H1 (cell line): Measurements from ENCODE around the gene APP.

ENCODE experiments used
- POLR2A ChIP-seq, 2 experiments: IDR thresholded peaks; 1 replicate in 1 of 2; 2 replicates in 1 of 2; pipeline ENCODE4 v1.6.1; 2011; ENCODE audit warnings: low read depth in 2 of 2, low read length in 2 of 2, mild to moderate bottlenecking in 2 of 2; ENCODE audit errors: control extremely low read depth in 1 of 2
- POLR2AphosphoS5 ChIP-seq: IDR thresholded peaks from 2 replicates; pipeline ENCODE4 v1.6.1; 2011; ENCODE audit warnings: low read depth, low read length
- SIN3A ChIP-seq, 2 experiments: IDR thresholded peaks in 1 of 2; conservative IDR thresholded peaks in 1 of 2; 2 replicates each; pipeline ENCODE4 v1.6.1; 2011 to 2012; ENCODE audit warnings: low read length in 2 of 2, improper control_type of control experiment in 1 of 2, low read depth in 1 of 2, mild to moderate bottlenecking in 1 of 2
- TF ChIP-seq, protein P1 (sequence below), 3 experiments: IDR thresholded peaks; 1 replicate in 2 of 3; 2 replicates in 1 of 3; pipeline versions ENCODE4 v1.5.1 to v1.6.1; 2011; ENCODE audit warnings: low read length in 3 of 3, mild to moderate bottlenecking in 3 of 3, inconsistent platforms in 2 of 3, low read depth in 1 of 3, moderate library complexity in 1 of 3; ENCODE audit not compliant: insufficient read depth in 1 of 3; ENCODE audit errors: control extremely low read depth in 1 of 3
- TF ChIP-seq, protein P2 (sequence below): IDR thresholded peaks from 2 replicates; pipeline ENCODE4 v1.6.1; 2012; ENCODE audit warnings: inconsistent platforms

DNA sequence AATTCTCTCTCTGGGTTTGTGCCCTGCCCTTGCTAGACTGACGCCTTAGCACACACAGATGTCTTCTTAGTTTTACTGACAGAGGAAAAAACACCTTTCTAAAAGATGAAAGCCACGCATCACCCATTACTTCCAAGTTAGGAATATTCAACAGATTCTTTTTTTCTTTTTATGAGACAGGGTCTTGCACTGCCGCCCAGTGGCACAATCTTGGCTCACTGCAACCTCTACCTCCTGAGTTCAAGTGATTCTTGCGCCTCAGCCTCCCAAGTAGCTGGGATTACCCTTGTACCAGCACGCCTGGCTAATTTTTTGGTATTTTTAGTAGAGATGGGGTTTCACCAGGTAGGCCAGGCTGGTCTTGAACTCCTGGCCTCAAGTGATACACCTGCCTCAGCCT, 169.2 kb downstream of the APP start:
- TF ChIP-seq, protein P1, sequence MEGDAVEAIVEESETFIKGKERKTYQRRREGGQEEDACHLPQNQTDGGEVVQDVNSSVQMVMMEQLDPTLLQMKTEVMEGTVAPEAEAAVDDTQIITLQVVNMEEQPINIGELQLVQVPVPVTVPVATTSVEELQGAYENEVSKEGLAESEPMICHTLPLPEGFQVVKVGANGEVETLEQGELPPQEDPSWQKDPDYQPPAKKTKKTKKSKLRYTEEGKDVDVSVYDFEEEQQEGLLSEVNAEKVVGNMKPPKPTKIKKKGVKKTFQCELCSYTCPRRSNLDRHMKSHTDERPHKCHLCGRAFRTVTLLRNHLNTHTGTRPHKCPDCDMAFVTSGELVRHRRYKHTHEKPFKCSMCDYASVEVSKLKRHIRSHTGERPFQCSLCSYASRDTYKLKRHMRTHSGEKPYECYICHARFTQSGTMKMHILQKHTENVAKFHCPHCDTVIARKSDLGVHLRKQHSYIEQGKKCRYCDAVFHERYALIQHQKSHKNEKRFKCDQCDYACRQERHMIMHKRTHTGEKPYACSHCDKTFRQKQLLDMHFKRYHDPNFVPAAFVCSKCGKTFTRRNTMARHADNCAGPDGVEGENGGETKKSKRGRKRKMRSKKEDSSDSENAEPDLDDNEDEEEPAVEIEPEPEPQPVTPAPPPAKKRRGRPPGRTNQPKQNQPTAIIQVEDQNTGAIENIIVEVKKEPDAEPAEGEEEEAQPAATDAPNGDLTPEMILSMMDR (IDR thresholded peaks at IDR 0.05; ENCODE audit: control extremely low read depth in 1 of 3, insufficient read depth in 1 of 3, low read depth in 1 of 3, low read length in 3 of 3) = no peak
- TF ChIP-seq POLR2A (IDR thresholded peaks at IDR 0.05; ENCODE audit: control extremely low read depth in 1 of 2, low read depth in 2 of 2, low read length in 2 of 2) (no peak), POLR2AphosphoS5 (no peak), SIN3A (conservative IDR thresholded peaks at IDR 0.05 in 1 of 2, IDR thresholded peaks at IDR 0.05 in 1 of 2; ENCODE audit: low read depth in 1 of 2, low read length in 2 of 2) (no peak)
- TF ChIP-seq, protein P2, sequence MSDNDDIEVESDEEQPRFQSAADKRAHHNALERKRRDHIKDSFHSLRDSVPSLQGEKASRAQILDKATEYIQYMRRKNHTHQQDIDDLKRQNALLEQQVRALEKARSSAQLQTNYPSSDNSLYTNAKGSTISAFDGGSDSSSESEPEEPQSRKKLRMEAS = no peak
